K562 (cell line): ENCODE data around the gene SORCS2.

Source experiments
- C11orf30 ChIP-seq: fragments of 450-650 bp; IDR thresholded peaks from 2 replicates; pipeline ENCODE4 v1.6.1; 2016; ENCODE audit warnings: low read depth, mild to moderate bottlenecking
- CREB1 ChIP-seq, 2 experiments: sonication (generic) in 1 of 2; formaldehyde crosslinking in 1 of 2; IDR thresholded peaks; 2 replicates each; pipeline versions ENCODE4 v1.6.1 to v1.8.0; 2012 to 2022; ENCODE audit warnings: inconsistent platforms in 1 of 2, mild to moderate bottlenecking in 1 of 2, missing genetic modification reagents in 1 of 2, moderate library complexity in 1 of 2
- MTA3 ChIP-seq: fragments of 450-650 bp; formaldehyde crosslinking; IDR thresholded peaks from 2 replicates; pipeline ENCODE4 v1.6.1; 2017; ENCODE audit warnings: mild to moderate bottlenecking, borderline replicate concordance
- PCBP2 ChIP-seq: fragments of 200-400 bp; formaldehyde crosslinking; IDR thresholded peaks from 2 replicates; pipeline ENCODE4 v1.6.1; 2018; ENCODE audit warnings: low read length, low read depth, mild to moderate bottlenecking, moderate library complexity; ENCODE audit not compliant: poor library complexity, severe bottlenecking
- POLR2A ChIP-seq: fragments of 450-650 bp; conservative IDR thresholded peaks from 2 replicates; pipeline ENCODE4 v1.6.1; 2016
- SETDB1 ChIP-seq: IDR thresholded peaks from one replicate; pipeline ENCODE4 v1.6.1; 2012; ENCODE audit warnings: low read length, control low read depth, inconsistent platforms
- ZNF274 ChIP-seq: IDR thresholded peaks from 2 replicates; pipeline ENCODE4 v1.6.1; 2011; ENCODE audit warnings: low read depth, mild to moderate bottlenecking, low read length, moderate library complexity, borderline replicate concordance
- ZNF707 ChIP-seq: fragments of 250-450 bp; sonication (Bioruptor Pico); conservative IDR thresholded peaks from 2 replicates; pipeline ENCODE4 v1.8.0; 2022; ENCODE audit warnings: inconsistent platforms, mild to moderate bottlenecking, moderate library complexity
- TF ChIP-seq, protein P1 (sequence below): sonication (generic); formaldehyde crosslinking; IDR thresholded peaks from 2 replicates; pipeline ENCODE4 v1.9.0; 2022; ENCODE audit warnings: mild to moderate bottlenecking, missing genetic modification reagents

DNA sequence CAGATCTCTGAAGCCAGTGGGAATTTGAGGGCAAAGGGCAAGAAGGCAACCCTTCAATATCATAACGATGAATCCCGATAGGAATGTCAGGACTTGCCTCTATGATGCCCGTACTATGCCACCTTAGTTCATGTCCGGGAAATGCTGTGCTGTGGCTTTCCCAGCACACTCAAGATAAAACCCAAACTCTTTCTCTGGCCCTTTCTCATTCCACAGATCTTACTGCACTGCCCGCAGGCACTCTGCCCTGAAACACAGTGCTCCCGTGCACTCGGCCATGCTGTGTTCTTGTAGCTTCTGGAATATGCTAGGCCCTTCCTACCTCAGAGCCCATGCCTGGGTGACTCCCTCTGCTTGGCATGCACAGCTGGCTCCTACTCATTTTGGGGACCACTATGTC, 26.3 kb downstream of the SORCS2 start:
- TF ChIP-seq ZNF274 (no peak), CREB1 (IDR thresholded peaks at IDR 0.05) (no peak), CREB1 (CRISPR knock-in tag; IDR thresholded peaks at IDR 0.05) (no peak), MTA3 (no peak), C11orf30 (no peak), ZNF707 (CRISPR knock-in tag) (no peak), PCBP2 (no peak), SETDB1 (no peak), POLR2A (no peak)
- TF ChIP-seq, protein P1, sequence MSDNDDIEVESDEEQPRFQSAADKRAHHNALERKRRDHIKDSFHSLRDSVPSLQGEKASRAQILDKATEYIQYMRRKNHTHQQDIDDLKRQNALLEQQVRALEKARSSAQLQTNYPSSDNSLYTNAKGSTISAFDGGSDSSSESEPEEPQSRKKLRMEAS (CRISPR knock-in tag), result no peak
